Measurements from ENCODE around the gene BCL11B.

GRCh38 chr14:99286761-99287160, 14.8 kb upstream of the BCL11B start:
- no peak for TF ChIP-seq JUND (IDR thresholded peaks at IDR 0.05)
- TF ChIP-seq CTCF (IDR thresholded peaks at IDR 0.05; ENCODE audit: low read depth, low read length, missing input control) = no peak

Data from liver (tissue), 3 donors.